IPS-15b (cell line): ENCODE results near the gene GRAMD2A.

Source experiments
- H3K27me3 ChIP-seq: one replicate; pipeline ENCODE4 v1.6.1; 2013; ENCODE audit warnings: low read length; ENCODE audit not compliant: control insufficient read depth, insufficient read depth
- H3K36me3 ChIP-seq: one replicate; pipeline ENCODE4 v1.6.1; 2013; ENCODE audit warnings: low read length; ENCODE audit not compliant: control insufficient read depth, insufficient read depth
- H3K4me1 ChIP-seq: one replicate; pipeline ENCODE4 v1.6.1; 2013; ENCODE audit warnings: mild to moderate bottlenecking, low read length; ENCODE audit not compliant: control insufficient read depth, insufficient read depth
- H3K4me3 ChIP-seq: one replicate; pipeline ENCODE4 v1.5.1; 2013; ENCODE audit warnings: low read depth, low read length
- H3K9ac ChIP-seq: one replicate; pipeline ENCODE4 v1.6.1; 2013; ENCODE audit warnings: low read depth, mild to moderate bottlenecking, low read length
- H3K9me3 ChIP-seq: one replicate; pipeline ENCODE4 v1.6.1; 2013; ENCODE audit warnings: mild to moderate bottlenecking, low read length; ENCODE audit not compliant: control insufficient read depth, insufficient read depth

The GRAMD2A gene

GRCh38 chr15:72136170-72137051, 61.2 kb downstream of the GRAMD2A start:
- H3K9ac ChIP-seq, result no peak overlapping the region
- no peaks in the 10 kb centered on the region for H3K4me1 ChIP-seq
- H3K4me3 ChIP-seq, result no peak overlapping the region
- H3K36me3 ChIP-seq, result no peaks in the 10 kb centered on the region
- H3K9me3 ChIP-seq, result no peaks in the 10 kb centered on the region
- H3K27me3 ChIP-seq, result no peaks in the 10 kb centered on the region

- no peaks in the 10 kb centered on the region for H3K27me3 ChIP-seq
- H3K4me1 ChIP-seq, result no peaks in the 10 kb centered on the region
- H3K36me3 ChIP-seq, result no peaks in the 10 kb centered on the region
- no peaks in the 10 kb centered on the region for H3K9me3 ChIP-seq
- no peak overlapping the region for H3K9ac ChIP-seq
- no peak overlapping the region for H3K4me3 ChIP-seq
Measured at GRCh38 chr15:72135719-72136118, 61.9 kb downstream of the GRAMD2A start.

DNA sequence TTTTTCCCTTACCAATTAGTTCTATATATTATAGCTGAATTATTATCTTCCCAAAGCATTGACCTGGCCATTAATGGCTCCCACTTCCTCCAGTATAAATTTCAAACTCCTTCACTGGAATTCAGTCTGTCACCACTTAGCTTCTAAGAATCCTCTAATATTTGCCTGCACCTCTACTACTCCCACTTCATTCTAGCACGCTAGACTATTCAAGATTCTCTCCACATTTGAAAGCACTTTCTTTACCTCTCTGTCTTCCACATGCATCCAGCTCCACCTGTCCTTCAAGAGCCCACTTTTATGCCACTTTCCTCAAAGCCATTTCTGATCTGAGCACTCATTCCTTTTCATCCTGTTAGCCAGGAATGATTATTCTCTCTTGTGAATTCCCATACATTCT, 64.4 kb downstream of the GRAMD2A start:
- Histone ChIP-seq H3K27me3 (no peaks in the 10 kb centered on the region), H3K36me3 (no peaks in the 10 kb centered on the region), H3K4me1 (no peaks in the 10 kb centered on the region), H3K9ac (no peak overlapping the region), H3K9me3 (no peaks in the 10 kb centered on the region), H3K4me3 (no peak overlapping the region)

DNA sequence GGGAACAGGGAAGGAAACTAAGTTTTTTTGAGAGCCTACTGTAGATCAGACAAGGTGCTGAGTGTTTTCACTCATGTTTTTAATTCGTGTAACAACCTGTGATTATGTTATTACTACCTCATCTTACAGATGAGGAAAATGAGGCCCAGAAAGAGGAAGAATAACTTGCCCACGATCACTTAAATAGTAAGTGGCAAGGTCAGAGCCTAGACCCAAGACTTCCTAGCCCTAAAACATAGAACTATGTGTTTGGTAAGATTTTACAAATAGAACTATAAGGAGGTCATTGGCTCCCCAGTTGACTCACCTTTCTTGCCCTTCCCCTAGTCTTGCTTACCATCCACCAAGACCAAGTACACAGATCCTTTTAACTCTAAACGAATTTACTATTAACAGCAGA, 65.7 kb downstream of the GRAMD2A start:
- no peaks in the 10 kb centered on the region for H3K4me1 ChIP-seq
- no peaks in the 10 kb centered on the region for H3K36me3 ChIP-seq
- no peak overlapping the region for H3K4me3 ChIP-seq

GRCh38 chr15:72130272-72130671, 67.3 kb downstream of the GRAMD2A start:
- Histone ChIP-seq H3K9ac (no peak overlapping the region), H3K4me3 (no peak overlapping the region), H3K36me3 (no peaks in the 10 kb centered on the region), H3K27me3 (no peaks in the 10 kb centered on the region), H3K4me1 (no peaks in the 10 kb centered on the region), H3K9me3 (no peaks in the 10 kb centered on the region)

More for the DNA sequence above, 65.7 kb downstream of the GRAMD2A start:
- Histone ChIP-seq H3K27me3 (no peaks in the 10 kb centered on the region), H3K9me3 (no peaks in the 10 kb centered on the region), H3K9ac (no peak overlapping the region)

- Histone ChIP-seq H3K9me3 (no peaks in the 10 kb centered on the region), H3K36me3 (no peaks in the 10 kb centered on the region), H3K9ac (no peak overlapping the region), H3K4me3 (no peak overlapping the region), H3K27me3 (no peaks in the 10 kb centered on the region), H3K4me1 (no peaks in the 10 kb centered on the region)
Measured at GRCh38 chr15:72128359-72128758, 69.2 kb downstream of the GRAMD2A start.

- H3K9me3 ChIP-seq, result no peaks in the 10 kb centered on the region
Measured at GRCh38 chr15:72127724-72128322, 69.8 kb downstream of the GRAMD2A start.

GRCh38 chr15:72124218-72124617, 73.4 kb downstream of the GRAMD2A start:
- Histone ChIP-seq H3K4me1 (no peaks in the 10 kb centered on the region), H3K27me3 (no peaks in the 10 kb centered on the region), H3K36me3 (no peaks in the 10 kb centered on the region), H3K4me3 (no peak overlapping the region), H3K9me3 (no peaks in the 10 kb centered on the region), H3K9ac (no peak overlapping the region)

More at GRCh38 chr15:72127724-72128322, 69.8 kb downstream of the GRAMD2A start:
- Histone ChIP-seq H3K36me3 (no peaks in the 10 kb centered on the region), H3K9ac (no peak overlapping the region), H3K4me1 (no peaks in the 10 kb centered on the region), H3K27me3 (no peaks in the 10 kb centered on the region), H3K4me3 (no peak overlapping the region)

DNA sequence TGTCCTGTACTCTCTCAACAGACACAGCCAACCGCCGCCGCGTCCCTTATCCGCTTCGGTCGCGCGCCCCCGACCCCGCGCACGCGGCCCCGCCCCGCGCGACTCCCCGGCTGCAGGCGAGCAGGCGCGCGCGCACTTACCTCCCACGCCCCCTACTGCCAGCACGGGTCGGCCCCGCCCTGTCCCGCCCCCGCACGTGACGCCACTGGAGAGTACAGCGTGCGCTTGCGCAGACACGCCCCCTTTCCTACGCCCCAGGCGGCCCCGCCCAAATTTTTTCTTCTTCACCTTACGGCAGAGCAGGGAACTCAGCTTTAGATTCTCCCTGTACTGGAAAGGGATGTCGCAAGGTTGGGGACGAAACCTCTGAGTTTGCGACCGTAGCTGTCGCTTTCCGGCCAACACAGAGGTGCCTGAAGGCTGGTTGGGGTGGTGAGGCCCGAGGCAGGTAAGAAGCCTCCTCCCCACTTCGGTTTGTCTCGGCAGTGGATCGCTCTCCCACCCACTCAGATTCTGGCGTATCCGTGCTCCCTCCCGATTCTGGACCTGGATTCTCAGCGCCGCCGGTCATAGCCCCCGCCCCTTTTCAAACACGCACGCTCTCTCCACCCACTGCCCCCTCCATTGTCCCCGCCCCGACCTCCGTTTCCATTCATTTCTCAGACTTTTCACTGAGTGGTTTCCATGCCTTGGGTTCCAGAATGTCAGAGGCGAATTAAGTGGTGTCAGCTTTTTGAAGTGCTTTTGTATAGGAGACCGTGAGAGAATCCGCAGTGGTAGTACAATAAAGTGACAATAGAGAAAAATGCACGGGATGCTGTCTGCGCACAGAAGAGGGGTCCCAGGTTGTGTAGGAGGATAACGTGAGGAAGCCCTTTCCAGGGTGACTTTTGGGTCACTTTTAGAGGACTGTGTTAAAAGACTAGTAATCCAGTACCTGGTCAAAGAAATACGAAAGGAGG, 79.3 kb downstream of the GRAMD2A start, which contains the start of the genes MYO9A and SENP8:
MYO9A (minus strand) TSS at position 134 of the 962 bp plus-strand sequence. CDS start 71,587 bp downstream, outside the sequence.
SENP8 (plus strand) TSS at position 387 of the 962 bp plus-strand sequence. CDS start 21,221 bp downstream, outside the sequence.
- H3K9ac ChIP-seq, result peak within 1 kb of the TSS; percentile 88
- H3K4me1 ChIP-seq, result no peaks in the 10 kb centered on the region
- no peaks in the 10 kb centered on the region for H3K9me3 ChIP-seq
- no peaks in the 10 kb centered on the region for H3K36me3 ChIP-seq
- no peaks in the 10 kb centered on the region for H3K27me3 ChIP-seq
- peak within 1 kb of the TSS; percentile 95 for H3K4me3 ChIP-seq

DNA sequence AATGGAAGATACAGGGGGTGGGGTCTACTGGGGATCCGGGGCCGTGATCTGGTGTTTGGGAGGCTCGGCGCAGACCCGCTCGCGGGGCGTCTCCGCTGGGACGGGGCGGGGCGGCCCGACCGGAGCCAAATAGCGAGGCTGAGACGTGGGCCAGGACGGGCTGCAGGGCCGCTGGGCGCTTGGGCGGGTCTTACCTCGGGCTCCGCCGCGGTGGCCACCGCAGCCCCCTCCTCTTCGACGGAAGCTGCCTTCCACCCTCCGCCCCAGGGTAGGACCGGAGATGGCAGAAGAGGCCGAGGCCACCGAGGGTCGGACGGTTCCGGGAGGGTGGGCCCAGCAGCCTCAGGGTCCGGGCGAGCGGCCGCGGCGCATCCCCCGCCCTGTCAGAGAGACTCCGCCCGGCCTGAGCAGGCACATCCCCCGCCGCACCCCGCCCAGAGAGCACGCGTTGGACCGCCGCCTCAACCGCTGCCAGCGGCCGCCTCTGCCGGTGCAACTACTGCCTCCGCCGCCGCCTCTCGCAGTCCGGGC, 80.0 kb downstream of the GRAMD2A start:
- Histone ChIP-seq H3K36me3 (no peaks in the 10 kb centered on the region), H3K4me1 (no peaks in the 10 kb centered on the region), H3K27me3 (no peaks in the 10 kb centered on the region), H3K4me3 (peak overlapping the region; percentile 66), H3K9ac (peak overlapping the region; percentile 38), H3K9me3 (no peaks in the 10 kb centered on the region)
